IPS DF 6.9 (cell line): Measurements from ENCODE around the gene PATE3.

Experiments
- DNase-seq: peaks from one replicate; pipeline ENCODE4 v3.0.0-alpha.2; 2013; ENCODE audit warnings: low read depth, low spot score
- H3K27ac ChIP-seq: one replicate; pipeline ENCODE4 v1.5.1; 2013; ENCODE audit warnings: low read length, control low read depth
- H3K27me3 ChIP-seq: 2 replicates; pipeline ENCODE4 v1.6.1; 2013; ENCODE audit warnings: mild to moderate bottlenecking, low read length; ENCODE audit not compliant: control insufficient read depth, insufficient read depth
- H3K36me3 ChIP-seq: 2 replicates; pipeline ENCODE4 v1.6.1; 2013; ENCODE audit warnings: low read length; ENCODE audit not compliant: control insufficient read depth, insufficient read depth
- H3K4me1 ChIP-seq: 2 replicates; pipeline ENCODE4 v1.6.1; 2013; ENCODE audit warnings: low read length; ENCODE audit not compliant: control insufficient read depth, insufficient read depth
- H3K4me3 ChIP-seq: 2 replicates; pipeline ENCODE4 v1.5.1; 2013; ENCODE audit warnings: mild to moderate bottlenecking, low read length
- H3K9me3 ChIP-seq: 2 replicates; pipeline ENCODE4 v1.6.1; 2013; ENCODE audit warnings: low read length, inconsistent platforms; ENCODE audit not compliant: control insufficient read depth, insufficient read depth
- WGBS: extraction: QIAGEN DNeasy Blood & Tissue Kit; methylation state at CpG from one replicate; pipeline ENCODE4 v1.1.7; 2013; ENCODE audit warnings: mixed read lengths, missing lambda C conversion rate; ENCODE audit not compliant: insufficient read length, insufficient coverage; 5-methylcytosine and 5-hydroxymethylcytosine counted together

Gene PATE3

DNA sequence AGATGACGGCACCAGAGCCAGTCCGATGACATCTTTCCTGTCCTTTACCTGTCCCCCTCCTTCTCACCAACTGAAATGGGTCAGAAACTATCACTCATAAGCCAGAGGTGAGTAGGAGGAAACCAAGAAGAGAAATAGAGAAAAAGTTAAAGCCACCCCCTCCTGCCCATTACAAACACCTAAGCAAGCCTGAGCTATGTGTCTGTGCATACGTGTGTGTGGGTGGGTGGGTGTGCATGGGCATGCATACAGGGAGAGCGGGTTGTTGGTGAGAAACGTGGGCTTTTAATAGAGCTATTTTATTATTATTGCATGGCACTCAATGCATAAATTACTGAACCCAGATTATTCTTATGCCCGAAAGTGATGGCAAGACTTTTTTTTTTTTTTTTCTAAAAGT lies 47.8 kb downstream of the PATE3 start:
- WGBS = no CpG with 5 or more reads among the region's 6 CpGs
- no peak for DNase-seq
- no peak overlapping the region for H3K4me3 ChIP-seq
- no peaks in the 10 kb centered on the region for H3K27me3 ChIP-seq
- peaks cover 1% of the 10 kb centered on the region; the same call in 1 of the 2 replicates for H3K9me3 ChIP-seq
- no peaks in the 10 kb centered on the region for H3K4me1 ChIP-seq
- no peaks in the 10 kb centered on the region for H3K36me3 ChIP-seq
- no peak overlapping the region for H3K27ac ChIP-seq
